SK-N-SH (cell line): ENCODE data around the gene HMX3. TPM values are rescaled to one million over a fixed set of nuclear protein-coding genes. Genes with fewer than 3 reads are reported as not detected.

ENCODE experiments used
- CTCF ChIA-PET: fragments of 300-600, 350-600 bp; formaldehyde crosslinking; extraction: SDS; loops from one replicate; lab custom pipeline; 2021; lab: Yijun Ruan, JAX
- POLR2A ChIA-PET: fragments of 350-600 bp; sonication (Branson Sonifier 250); formaldehyde crosslinking; extraction: SDS; loops from one replicate; lab custom pipeline; 2020; ENCODE audit warnings: antibody characterized with exemption, inconsistent platforms; lab: Yijun Ruan, JAX
- DNase-seq: peaks from one replicate; pipeline ENCODE4 v3.0.0; 2012
- H2AFZ ChIP-seq: fragments of 200-600 bp; sonication (generic); 2 replicates; pipeline ENCODE4 v1.8.1; 2016; ENCODE audit warnings: antibody characterized with exemption, mild to moderate bottlenecking, low read depth
- H3F3A ChIP-seq: fragments of 200-600 bp; sonication (generic); replicated peaks from 2 replicates; pipeline ENCODE3; 2016; ENCODE audit warnings: antibody characterized with exemption, mild to moderate bottlenecking; ENCODE audit not compliant: insufficient read depth
- H3K27ac ChIP-seq, 2 experiments: fragments of 200-500 bp in 1 of 2; fragments of 200-600 bp in 1 of 2; sonication (Bioruptor generic) in 1 of 2; sonication (generic), shearing (Covaris generic) in 1 of 2; 2 replicates each; pipeline versions ENCODE4 v1.5.1 to v1.6.1; 2014 to 2016; ENCODE audit warnings: low read depth in 2 of 2, inconsistent platforms in 1 of 2, low read length in 1 of 2, mild to moderate bottlenecking in 1 of 2, mixed read lengths in 1 of 2
- H3K27me3 ChIP-seq: fragments of 200-600 bp; sonication (generic), shearing (Covaris generic); 2 replicates; pipeline ENCODE4 v1.6.1; 2016; ENCODE audit warnings: mixed run types; ENCODE audit not compliant: insufficient read depth
- H3K36me3 ChIP-seq, 2 experiments: fragments of 200-500 bp in 1 of 2; fragments of 200-600 bp in 1 of 2; sonication (Bioruptor generic) in 1 of 2; sonication (generic) in 1 of 2; replicated peaks in 1 of 2; 2 replicates each; pipeline versions ENCODE3 to v1.5.1; 2014 to 2016; ENCODE audit warnings: low read length in 1 of 2, mild to moderate bottlenecking in 1 of 2; ENCODE audit not compliant: insufficient read depth in 2 of 2, control insufficient read depth in 1 of 2
- H3K4me1 ChIP-seq, 2 experiments: fragments of 200-500 bp in 1 of 2; fragments of 200-600 bp in 1 of 2; sonication (Bioruptor generic) in 1 of 2; sonication (generic), shearing (Covaris generic) in 1 of 2; 2 replicates each; pipeline versions ENCODE4 v1.5.1 to v1.6.1; 2014 to 2016; ENCODE audit warnings: low read depth in 1 of 2, low read length in 1 of 2, mixed run types in 1 of 2; ENCODE audit not compliant: insufficient read depth in 2 of 2, control insufficient read depth in 1 of 2
- H3K4me2 ChIP-seq: fragments of 200-600 bp; sonication (generic), shearing (Covaris generic); 2 replicates; pipeline ENCODE4 v1.6.1; 2017; ENCODE audit warnings: mixed run types
- H3K4me3 ChIP-seq, 2 experiments: fragments of 200-500 bp in 1 of 2; fragments of 200-600 bp in 1 of 2; sonication (Bioruptor generic) in 1 of 2; sonication (generic), shearing (Covaris generic) in 1 of 2; 2 replicates each; pipeline versions ENCODE4 v1.5.1 to v1.8.1; 2014 to 2016; ENCODE audit warnings: low read depth in 2 of 2, inconsistent platforms in 1 of 2, low read length in 1 of 2, mild to moderate bottlenecking in 1 of 2, mixed read lengths in 1 of 2, moderate library complexity in 1 of 2
- H3K79me2 ChIP-seq: fragments of 200-600 bp; sonication (generic); 2 replicates; pipeline ENCODE4 v1.8.1; 2017; ENCODE audit warnings: mild to moderate bottlenecking; ENCODE audit not compliant: insufficient read depth
- H3K9ac ChIP-seq: fragments of 200-600 bp; sonication (generic); 2 replicates; pipeline ENCODE4 v1.6.1; 2017; ENCODE audit warnings: mixed run types
- H3K9me2 ChIP-seq: fragments of 200-600 bp; sonication (generic); 2 replicates; pipeline ENCODE4 v1.6.1; 2017; ENCODE audit warnings: mixed run types
- H3K9me3 ChIP-seq: fragments of 200-600 bp; sonication (generic); 2 replicates; pipeline ENCODE4 v1.6.1; 2017; ENCODE audit warnings: mixed run types, mild to moderate bottlenecking, moderate library complexity
- H4K20me1 ChIP-seq: fragments of 200-600 bp; sonication (generic); 2 replicates; pipeline ENCODE4 v1.6.1; 2017; ENCODE audit warnings: mild to moderate bottlenecking, mixed run types; ENCODE audit not compliant: insufficient read depth
- CHD2 ChIP-seq: fragments of 150-350 bp; IDR thresholded peaks from 2 replicates; pipeline ENCODE4 v1.6.1; 2018; ENCODE audit warnings: low read length; ENCODE audit not compliant: partially characterized antibody
- FOXM1 ChIP-seq: IDR thresholded peaks from 2 replicates; pipeline ENCODE4 v1.4.0; 2012; ENCODE audit warnings: low read depth, mild to moderate bottlenecking
- GABPA ChIP-seq: IDR thresholded peaks from 2 replicates; pipeline ENCODE4 v1.4.0; 2012; ENCODE audit warnings: low read depth, mild to moderate bottlenecking
- MEF2A ChIP-seq: IDR thresholded peaks from 2 replicates; pipeline ENCODE4 v1.4.0; 2012; ENCODE audit warnings: low read depth, borderline replicate concordance
- NRF1 ChIP-seq: IDR thresholded peaks from 2 replicates; pipeline ENCODE4 v1.6.1; 2012; ENCODE audit warnings: low read depth, mild to moderate bottlenecking, low read length
- POLR2AphosphoS5 ChIP-seq: IDR thresholded peaks from 2 replicates; pipeline ENCODE4 v1.6.1; 2012; ENCODE audit warnings: low read depth, low read length
- RAD21 ChIP-seq: IDR thresholded peaks from 2 replicates; pipeline ENCODE4 v1.6.1; 2012; ENCODE audit warnings: mild to moderate bottlenecking, low read length
- RFX5 ChIP-seq: IDR thresholded peaks from 2 replicates; pipeline ENCODE4 v1.6.1; 2012; ENCODE audit warnings: mild to moderate bottlenecking, improper control_type of control experiment, low read length
- RXRA ChIP-seq: IDR thresholded peaks from 2 replicates; pipeline ENCODE4 v1.4.0; 2012; ENCODE audit warnings: low read depth, mild to moderate bottlenecking, borderline replicate concordance
- SMC3 ChIP-seq: IDR thresholded peaks from 2 replicates; pipeline ENCODE4 v1.6.1; 2012; ENCODE audit warnings: low read depth, low read length, improper control_type of control experiment
- TCF12 ChIP-seq: IDR thresholded peaks from 2 replicates; pipeline ENCODE4 v1.4.0; 2012
- TEAD4 ChIP-seq: IDR thresholded peaks from 2 replicates; pipeline ENCODE4 v1.4.0; 2012; ENCODE audit warnings: mild to moderate bottlenecking, borderline replicate concordance; ENCODE audit not compliant: insufficient read depth
- WGBS: methylation state at CpG from one replicate; pipeline ENCODE4 v1.1.6; 2017; ENCODE audit warnings: low lambda C conversion rate; 5-methylcytosine and 5-hydroxymethylcytosine counted together
- polyA plus RNA-seq, 3 experiments: library from polyadenylated mRNA; depleted of rRNA; stranded (reverse); fragments of >200 nt; gene quantifications; 2 replicates each; pipeline ENCODE4 v1.2.3, GENCODE V29; 2012
- TF ChIP-seq, protein P1 (sequence below): fragments of 200-600 bp; sonication (generic); IDR thresholded peaks from 2 replicates; pipeline ENCODE4 v1.6.1; 2017; ENCODE audit warnings: antibody characterized with exemption, mild to moderate bottlenecking, moderate library complexity
- TF ChIP-seq, protein P2 (sequence below): IDR thresholded peaks from 2 replicates; pipeline ENCODE4 v1.4.0; 2012; ENCODE audit warnings: low read depth, borderline replicate concordance
- TF ChIP-seq, protein P3 (sequence below): fragments of 150-350 bp; IDR thresholded peaks from 2 replicates; pipeline ENCODE4 v1.6.1; 2017; ENCODE audit warnings: antibody characterized with exemption, low read length, low read depth, borderline replicate concordance

Gene HMX3
- polyA plus RNA-seq, 1 of the 3 experiments (the other 2 are of a cell fraction): not detected

DNA sequence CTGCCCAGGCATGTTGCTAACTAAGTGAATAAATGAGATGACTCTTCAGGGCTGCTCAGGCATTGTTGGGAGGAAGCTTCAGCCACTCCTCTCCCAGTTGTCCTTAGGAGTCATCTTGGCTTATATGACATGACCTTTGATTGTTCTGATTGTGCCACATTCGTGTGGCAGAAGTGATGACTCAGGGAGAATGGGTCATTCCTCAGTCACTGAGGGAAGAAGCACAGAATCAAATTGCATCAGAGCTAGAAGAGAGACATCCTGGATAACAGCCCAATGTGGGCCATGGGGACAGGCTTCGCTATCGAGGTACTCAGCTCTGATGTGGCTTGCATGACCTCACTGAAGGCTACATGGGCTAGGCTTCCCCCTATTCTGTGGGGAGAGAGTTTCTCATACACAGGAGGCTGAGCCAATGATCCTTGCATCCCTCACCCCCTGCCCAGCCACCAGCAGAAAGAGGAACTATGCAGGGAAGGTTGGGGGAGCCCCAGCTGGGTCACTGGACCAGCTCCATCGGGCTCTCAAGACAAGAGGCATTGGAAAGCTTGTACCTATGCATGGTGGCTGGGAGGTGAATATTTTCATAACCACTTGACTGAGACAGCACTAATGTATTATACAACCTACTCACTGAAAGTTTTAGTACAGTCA is 6.0 kb upstream of the HMX3 start:
- no peak overlapping the region for H2AFZ ChIP-seq
- no peaks in the 10 kb centered on the region for H4K20me1 ChIP-seq
- TF ChIP-seq RXRA (no peak), CHD2 (no peak), MEF2A (no peak), RFX5 (no peak), FOXM1 (no peak)
- TF ChIP-seq, protein P1, sequence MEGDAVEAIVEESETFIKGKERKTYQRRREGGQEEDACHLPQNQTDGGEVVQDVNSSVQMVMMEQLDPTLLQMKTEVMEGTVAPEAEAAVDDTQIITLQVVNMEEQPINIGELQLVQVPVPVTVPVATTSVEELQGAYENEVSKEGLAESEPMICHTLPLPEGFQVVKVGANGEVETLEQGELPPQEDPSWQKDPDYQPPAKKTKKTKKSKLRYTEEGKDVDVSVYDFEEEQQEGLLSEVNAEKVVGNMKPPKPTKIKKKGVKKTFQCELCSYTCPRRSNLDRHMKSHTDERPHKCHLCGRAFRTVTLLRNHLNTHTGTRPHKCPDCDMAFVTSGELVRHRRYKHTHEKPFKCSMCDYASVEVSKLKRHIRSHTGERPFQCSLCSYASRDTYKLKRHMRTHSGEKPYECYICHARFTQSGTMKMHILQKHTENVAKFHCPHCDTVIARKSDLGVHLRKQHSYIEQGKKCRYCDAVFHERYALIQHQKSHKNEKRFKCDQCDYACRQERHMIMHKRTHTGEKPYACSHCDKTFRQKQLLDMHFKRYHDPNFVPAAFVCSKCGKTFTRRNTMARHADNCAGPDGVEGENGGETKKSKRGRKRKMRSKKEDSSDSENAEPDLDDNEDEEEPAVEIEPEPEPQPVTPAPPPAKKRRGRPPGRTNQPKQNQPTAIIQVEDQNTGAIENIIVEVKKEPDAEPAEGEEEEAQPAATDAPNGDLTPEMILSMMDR: no peak
- TF ChIP-seq, protein P2, sequence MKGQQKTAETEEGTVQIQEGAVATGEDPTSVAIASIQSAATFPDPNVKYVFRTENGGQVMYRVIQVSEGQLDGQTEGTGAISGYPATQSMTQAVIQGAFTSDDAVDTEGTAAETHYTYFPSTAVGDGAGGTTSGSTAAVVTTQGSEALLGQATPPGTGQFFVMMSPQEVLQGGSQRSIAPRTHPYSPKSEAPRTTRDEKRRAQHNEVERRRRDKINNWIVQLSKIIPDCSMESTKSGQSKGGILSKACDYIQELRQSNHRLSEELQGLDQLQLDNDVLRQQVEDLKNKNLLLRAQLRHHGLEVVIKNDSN: no peak
- TF ChIP-seq, all 33 proteins: peak for 0
- peaks cover 0 to 4% of the 10 kb centered on the region in 2 experiments; a peak in 2 of 4 replicates for H3K4me1 ChIP-seq
- H3K79me2 ChIP-seq: no peaks in the 10 kb centered on the region
- H3F3A ChIP-seq: no peaks in the 10 kb centered on the region
- no peaks in the 10 kb centered on the region for H3K9me2 ChIP-seq
- CTCF ChIA-PET: interaction anchor here (0.6 to 5.0 kb wide), 5 partner anchors 16 to 250 kb away, joined by 3 to 19 read pairs (median 4); partner anchors contain the start of gene HMX2
- POLR2A ChIA-PET: no interaction called here
- WGBS: 0% methylated on average over 4 of the region's 4 CpGs
- no peak for DNase-seq
- no peaks in the 10 kb centered on the region for H3K9me3 ChIP-seq
- H3K4me3 ChIP-seq: no peak overlapping the region
- H3K27me3 ChIP-seq: peaks cover 37% of the 10 kb centered on the region
- H3K27ac ChIP-seq: no peak overlapping the region
- no peak overlapping the region for H3K4me2 ChIP-seq
- no peaks in the 10 kb centered on the region for H3K36me3 ChIP-seq
- no peak overlapping the region for H3K9ac ChIP-seq

DNA sequence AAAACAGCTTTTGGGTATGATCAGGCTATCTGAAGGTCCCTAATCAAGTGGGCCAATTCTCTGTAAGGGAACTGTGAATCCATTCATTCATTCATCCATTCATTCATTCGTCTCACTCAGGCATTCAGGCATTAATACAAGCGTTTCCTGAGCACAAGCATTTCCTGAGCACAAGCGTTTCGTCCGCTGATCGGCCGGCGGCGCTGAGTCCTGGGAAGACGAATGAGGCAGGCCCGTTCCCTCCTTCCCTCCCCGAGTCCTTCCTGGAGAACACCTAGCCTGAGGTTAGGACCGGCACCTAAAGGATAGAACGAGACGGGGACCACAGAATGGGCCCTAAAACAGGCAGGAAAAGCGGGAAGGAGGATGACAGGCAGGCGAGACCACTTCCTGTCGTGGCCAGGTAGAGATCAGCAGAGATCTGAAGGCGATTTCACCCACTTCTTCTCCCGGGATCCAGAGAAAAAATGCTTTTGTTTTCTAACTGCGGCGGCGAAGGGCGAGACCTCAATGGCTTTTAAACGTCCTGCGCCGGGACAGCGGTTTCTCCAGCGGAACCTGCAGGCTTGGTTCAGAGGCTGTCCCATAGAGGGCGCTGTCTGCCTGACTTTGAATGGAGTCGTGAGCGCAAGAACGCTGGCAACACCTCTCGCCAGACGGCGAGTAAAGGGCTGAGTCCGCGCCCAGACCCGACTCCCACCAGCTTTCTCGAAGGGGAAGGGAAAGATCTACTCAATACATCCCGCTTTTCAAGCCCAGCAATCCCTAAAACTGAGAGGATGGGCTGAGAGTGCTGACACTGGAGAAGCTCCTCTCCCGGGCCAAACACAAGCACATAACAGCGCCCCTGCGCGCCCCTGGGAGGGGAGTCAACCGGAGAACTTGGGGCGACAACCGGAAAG is 2.9 kb upstream of the HMX3 start:
- POLR2A ChIA-PET: no interaction called here
- H3K9me2 ChIP-seq: no peaks in the 10 kb centered on the region
- H3K27ac ChIP-seq: no peak overlapping the region
- H4K20me1 ChIP-seq: no peaks in the 10 kb centered on the region
- H3F3A ChIP-seq: no peaks in the 10 kb centered on the region
- H3K36me3 ChIP-seq: no peaks in the 10 kb centered on the region
- peak overlapping the region; percentile 78 for H3K4me2 ChIP-seq
- peak; percentile 34; the same call in 1 of the 2 replicates for TF ChIP-seq NRF1
- peak; percentile 17 for TF ChIP-seq CHD2
- TF ChIP-seq SMC3: peak; percentile 83
- TF ChIP-seq, protein P1: peak; percentile 92
- TF ChIP-seq TCF12: no peak
- peak; percentile 91 for TF ChIP-seq RAD21
- TF ChIP-seq GABPA: no peak
- TF ChIP-seq, protein P3, sequence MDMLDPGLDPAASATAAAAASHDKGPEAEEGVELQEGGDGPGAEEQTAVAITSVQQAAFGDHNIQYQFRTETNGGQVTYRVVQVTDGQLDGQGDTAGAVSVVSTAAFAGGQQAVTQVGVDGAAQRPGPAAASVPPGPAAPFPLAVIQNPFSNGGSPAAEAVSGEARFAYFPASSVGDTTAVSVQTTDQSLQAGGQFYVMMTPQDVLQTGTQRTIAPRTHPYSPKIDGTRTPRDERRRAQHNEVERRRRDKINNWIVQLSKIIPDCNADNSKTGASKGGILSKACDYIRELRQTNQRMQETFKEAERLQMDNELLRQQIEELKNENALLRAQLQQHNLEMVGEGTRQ: no peak
- TF ChIP-seq RXRA: no peak
- TF ChIP-seq FOXM1: no peak
- TF ChIP-seq TEAD4: no peak
- TF ChIP-seq POLR2AphosphoS5: no peak
- peak overlapping the region; percentile 65; the same call in 1 of the 2 replicates for H2AFZ ChIP-seq
- peak; percentile 89 for DNase-seq
- no peaks in the 10 kb centered on the region for H3K79me2 ChIP-seq
- H3K4me3 ChIP-seq: peak overlapping the region; percentile 39 to 57
- H3K9ac ChIP-seq: no peak overlapping the region
- CTCF ChIA-PET: interaction anchor here (0.6 to 5.1 kb wide), 57 partner anchors 8 to 1392 kb away, joined by 3 to 110 read pairs (median 5); partner anchors contain the start of gene BUB3
- WGBS: 6% methylated on average over 38 of the region's 48 CpGs
- peaks cover 65% of the 10 kb centered on the region for H3K27me3 ChIP-seq
- peaks cover 0 to 8% of the 10 kb centered on the region in 2 experiments; a peak in 2 of 4 replicates for H3K4me1 ChIP-seq
- no peaks in the 10 kb centered on the region for H3K9me3 ChIP-seq
